GM18873 (cell line): ENCODE measurements around the gene CHRNB1.
"Not testable (repeated sequence)": the region's sequence is repeated elsewhere in the genome, so short reads cannot be mapped to it uniquely, and the experiment has no call there.

Experiments used
- ATAC-seq: cut with Tn5 transposase; IDR thresholded peaks from one replicate; pipeline ENCODE4 v1.9.1; 2021; ENCODE audit warnings: mild to moderate bottlenecking, moderate library complexity, moderate number of reproducible peaks; ENCODE audit not compliant: unreplicated experiment, low FRiP score

Gene CHRNB1

DNA sequence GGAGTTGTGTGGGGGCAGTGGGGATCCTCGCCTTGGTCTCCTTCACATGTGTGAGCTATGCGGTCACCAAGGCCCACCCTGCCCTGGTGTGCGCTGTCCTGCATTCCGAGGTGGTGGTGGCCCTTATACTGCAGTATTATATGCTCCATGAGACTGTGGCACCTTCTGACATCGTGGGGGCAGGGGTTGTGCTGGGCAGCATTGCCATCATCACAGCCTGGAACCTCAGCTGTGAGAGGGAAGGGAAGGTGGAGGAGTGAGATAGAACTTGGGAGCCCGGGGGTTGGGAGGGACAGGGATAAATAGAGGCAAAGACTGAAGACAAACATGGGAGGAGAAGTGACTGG is 37.9 kb downstream of the CHRNB1 start:
- not testable (repeated sequence) for ATAC-seq

DNA sequence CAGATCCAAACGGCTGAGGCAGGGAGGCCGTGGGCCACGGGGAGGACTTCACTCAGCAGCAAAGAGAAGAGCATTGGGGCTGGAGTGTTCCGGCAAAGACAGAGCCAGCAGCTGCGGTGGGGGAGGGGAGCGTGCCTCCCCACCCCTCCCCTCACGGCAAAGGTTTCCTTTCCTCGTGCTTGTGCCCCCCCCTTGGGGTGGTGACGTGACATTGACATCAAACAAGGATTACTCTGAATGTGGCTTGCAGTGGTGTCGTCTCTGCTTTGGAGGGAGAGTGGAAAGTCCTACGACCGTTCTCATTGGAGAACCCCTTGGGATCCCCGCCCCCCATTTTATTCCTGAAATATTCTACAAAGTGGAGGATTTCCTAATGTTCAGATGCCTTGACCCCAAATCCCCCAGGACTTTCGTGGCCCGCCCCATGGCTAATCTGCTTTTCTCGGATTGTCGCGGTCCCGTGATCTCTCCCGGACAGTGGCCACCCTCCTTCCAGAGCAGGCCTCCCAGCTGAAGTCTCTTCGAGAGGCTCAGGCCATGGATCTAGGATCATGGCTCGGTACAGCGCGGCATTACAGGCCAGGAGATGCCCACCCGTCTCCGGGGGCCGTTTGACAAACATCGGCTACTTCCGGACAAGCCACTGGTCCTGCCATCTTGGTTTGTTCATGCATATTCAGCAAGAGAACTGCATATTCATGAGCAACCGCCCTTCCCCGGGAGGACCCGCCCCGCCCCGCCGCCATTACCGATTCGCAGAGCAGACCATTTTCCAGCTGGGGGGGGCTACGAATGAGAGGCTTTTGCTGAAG is 38.6 kb downstream of the CHRNB1 start:
- peak; percentile 16 for ATAC-seq

DNA sequence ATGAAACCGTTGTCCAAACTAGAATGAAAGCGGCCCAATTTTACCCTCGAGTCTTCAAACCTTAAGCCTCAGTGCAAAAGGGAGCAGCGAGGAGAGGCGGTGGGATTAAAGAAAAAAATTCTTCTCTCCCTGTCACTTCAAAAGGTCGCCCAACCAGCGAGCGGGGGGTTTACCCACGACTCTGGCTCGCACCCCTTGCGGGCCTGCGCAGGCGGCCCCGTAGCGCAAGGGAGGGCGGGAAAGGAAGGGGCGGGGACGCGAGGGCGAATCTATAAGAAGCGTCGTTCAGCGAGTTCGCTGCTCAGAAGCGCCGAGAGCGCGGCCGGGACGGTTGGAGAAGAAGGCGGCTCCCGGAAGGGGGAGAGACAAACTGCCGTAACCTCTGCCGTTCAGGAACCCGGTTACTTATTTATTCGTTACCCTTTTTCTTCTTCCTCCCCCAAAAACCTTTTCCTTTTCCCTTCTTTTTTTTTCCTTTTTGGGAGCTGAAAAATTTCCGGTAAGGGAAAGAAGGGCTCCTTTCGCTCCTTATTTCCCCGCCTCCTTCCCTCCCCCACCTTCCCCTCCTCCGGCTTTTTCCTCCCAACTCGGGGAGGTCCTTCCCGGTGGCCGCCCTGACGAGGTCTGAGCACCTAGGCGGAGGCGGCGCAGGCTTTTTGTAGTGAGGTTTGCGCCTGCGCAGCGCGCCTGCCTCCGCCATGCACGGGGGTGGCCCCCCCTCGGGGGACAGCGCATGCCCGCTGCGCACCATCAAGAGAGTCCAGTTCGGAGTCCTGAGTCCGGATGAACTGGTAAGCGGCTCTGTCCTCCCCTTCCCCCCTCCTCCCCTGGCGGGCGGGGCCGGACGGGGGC is 39.4 kb downstream of the CHRNB1 start, which contains the start of gene POLR2A:
Gene POLR2A (plus strand): TSS at position 300 of the 852 bp plus-strand sequence.
- peak; percentile 54 for ATAC-seq

DNA sequence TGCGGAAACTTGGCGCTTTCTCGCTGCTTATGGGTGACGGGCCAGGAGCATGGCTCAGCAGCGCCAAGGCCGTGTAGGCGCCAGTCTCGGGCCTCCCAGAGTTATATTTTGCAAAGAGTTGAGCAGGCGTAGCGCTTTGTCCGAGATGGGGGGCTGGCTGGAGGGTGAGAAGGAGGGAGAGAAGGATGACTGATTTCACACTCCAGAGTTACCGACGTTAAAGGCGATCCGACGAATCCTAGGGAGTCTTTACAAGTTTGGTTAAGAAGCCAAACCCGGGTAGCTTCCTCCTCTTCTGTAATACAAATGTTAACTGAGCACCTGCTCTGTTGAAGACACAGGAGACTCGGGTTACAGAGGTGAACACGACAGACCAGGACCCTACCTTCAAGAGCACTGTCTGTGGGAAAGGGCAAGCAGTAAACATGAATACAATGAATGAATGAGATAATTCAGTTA is 40.1 kb downstream of the CHRNB1 start:
- no peak for ATAC-seq

DNA sequence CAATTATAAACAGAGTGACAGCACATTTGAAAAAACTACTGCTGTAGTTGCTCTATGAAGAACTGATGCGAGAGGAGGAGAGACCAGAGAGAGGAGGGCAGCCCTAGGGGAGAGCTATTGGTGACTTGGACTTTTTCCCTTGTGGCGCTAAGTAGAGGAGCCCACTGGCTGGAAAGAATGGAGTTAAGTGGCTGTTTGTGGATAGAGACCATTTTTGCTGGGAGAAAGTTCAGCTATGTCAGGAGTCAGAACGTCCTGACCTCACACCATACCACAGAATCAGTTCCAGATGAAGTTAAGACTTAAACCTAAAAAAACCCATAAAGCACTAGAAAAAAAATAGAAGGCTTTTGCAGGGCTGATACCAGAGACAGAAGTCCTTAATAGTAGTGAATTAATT is 41.3 kb downstream of the CHRNB1 start:
- ATAC-seq: no peak

DNA sequence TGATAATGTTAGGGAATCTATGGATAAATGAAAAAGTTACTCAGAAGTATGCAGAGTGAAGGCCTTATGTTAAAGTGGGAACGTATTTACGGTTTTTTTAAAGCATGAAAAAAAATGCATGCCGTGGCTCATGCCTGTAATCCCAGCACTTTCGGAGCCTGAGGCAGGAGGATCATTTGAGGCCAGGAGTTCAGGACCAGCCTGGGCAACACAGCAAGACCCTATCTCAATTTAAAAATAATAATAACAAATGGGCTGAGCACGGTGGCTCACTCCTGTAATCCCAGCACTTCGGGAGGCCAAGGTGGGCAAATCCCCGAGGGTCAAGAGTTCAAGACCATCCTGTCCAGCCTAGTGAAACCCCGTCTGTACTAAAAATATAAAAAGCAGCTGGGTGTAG is 45.3 kb downstream of the CHRNB1 start:
- ATAC-seq: no peak

DNA sequence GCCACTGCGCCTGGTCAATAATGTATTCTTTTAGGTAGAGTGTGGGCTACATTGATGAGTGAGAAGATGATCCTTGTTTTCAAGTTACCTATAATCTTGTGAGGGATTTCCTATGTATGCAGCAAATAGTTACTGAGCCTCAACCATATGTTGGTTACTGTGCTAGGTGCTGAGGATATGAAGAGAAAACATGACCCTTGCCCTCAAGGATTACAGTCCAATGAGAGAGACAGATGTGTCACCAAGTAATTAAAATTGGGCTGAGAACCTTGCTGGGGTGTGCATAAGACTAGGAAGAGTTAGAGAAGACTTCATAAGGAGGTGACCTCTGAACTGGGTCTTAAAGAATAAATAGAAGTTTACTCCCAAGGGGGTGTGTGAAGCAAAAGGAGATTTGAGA is 46.7 kb downstream of the CHRNB1 start:
- ATAC-seq: no peak

DNA sequence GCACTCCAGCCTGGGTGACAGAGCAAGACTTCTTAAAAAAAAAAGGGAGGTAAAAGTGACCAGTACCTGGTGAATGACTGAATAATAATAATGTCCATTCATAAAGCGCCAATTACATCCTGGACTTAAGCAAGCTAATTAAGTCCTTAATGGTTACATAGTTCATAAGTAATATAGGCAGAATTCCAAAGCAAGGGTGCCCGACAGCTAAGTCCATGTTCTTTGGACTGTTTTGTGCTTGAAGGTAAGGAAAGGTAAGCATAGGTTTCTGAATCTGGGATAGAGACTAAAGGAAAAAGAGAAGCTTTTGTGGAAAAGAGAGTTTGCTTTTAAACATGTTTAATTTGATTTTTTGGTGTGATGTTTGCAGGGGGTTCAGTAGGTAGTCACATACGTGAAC is 49.1 kb downstream of the CHRNB1 start:
- no peak for ATAC-seq

DNA sequence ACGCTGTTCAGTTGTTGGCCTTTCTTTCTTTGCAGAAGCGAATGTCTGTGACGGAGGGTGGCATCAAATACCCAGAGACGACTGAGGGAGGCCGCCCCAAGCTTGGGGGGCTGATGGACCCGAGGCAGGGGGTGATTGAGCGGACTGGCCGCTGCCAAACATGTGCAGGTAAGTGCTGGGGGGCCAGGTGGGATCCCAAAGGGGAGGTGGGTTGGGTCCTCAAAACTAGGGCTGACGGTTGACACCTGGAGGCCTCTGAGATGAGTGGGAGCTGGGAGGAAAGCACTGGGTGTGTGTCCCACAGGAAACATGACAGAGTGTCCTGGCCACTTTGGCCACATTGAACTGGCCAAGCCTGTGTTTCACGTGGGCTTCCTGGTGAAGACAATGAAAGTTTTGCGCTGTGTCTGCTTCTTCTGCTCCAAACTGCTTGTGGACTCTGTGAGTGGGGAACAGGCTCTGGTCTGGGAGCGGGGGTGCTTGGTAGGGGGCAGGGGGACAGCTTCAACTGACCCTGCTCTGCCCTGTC is 51.1 kb downstream of the CHRNB1 start:
- ATAC-seq: no peak

DNA sequence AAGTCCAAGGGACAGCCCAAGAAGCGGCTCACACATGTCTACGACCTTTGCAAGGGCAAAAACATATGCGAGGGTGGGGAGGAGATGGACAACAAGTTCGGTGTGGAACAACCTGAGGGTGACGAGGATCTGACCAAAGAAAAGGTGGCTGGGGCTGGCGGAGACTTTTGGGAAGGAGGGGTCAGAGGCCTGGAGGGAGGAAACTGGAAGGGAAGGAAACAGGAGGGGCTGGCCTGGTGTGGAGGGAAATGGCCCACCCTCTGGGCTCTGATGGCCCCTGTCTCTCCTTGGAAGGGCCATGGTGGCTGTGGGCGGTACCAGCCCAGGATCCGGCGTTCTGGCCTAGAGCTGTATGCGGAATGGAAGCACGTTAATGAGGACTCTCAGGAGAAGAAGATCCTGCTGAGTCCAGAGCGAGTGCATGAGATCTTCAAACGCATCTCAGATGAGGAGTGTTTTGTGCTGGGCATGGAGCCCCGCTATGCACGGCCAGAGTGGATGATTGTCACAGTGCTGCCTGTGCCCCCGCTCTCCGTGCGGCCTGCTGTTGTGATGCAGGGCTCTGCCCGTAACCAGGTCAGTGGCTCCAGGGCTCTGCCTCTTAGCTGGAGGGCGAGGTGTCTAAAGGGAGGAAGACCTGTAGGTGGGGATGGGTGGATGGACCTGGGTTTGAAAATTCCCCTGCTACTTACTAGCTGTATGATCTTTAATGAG is 51.8 kb downstream of the CHRNB1 start:
- ATAC-seq: no peak

DNA sequence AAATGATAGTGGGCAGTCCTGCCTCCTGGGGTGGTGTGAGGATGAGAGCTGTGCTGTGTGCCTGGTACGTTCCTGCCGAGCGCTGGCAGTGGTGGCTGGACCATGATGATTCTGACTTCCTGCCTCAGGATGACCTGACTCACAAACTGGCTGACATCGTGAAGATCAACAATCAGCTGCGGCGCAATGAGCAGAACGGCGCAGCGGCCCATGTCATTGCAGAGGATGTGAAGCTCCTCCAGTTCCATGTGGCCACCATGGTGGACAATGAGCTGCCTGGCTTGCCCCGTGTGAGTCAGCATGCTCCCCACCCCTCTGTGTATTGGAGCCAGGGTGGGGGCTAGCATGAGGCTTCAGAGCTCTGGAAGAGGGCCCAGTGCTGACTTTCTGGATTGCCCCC is 52.4 kb downstream of the CHRNB1 start:
- no peak for ATAC-seq

DNA sequence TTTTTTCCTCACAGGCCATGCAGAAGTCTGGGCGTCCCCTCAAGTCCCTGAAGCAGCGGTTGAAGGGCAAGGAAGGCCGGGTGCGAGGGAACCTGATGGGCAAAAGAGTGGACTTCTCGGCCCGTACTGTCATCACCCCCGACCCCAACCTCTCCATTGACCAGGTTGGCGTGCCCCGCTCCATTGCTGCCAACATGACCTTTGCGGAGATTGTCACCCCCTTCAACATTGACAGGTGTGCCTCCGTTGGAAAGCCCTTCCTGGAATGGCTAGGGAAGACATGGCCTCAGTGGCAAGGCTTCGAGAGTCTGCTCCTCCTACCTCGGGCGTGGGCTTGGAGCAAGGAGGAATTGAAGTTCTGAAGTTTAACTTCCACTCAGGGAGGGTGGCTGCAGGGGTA is 52.8 kb downstream of the CHRNB1 start:
- ATAC-seq: no peak

DNA sequence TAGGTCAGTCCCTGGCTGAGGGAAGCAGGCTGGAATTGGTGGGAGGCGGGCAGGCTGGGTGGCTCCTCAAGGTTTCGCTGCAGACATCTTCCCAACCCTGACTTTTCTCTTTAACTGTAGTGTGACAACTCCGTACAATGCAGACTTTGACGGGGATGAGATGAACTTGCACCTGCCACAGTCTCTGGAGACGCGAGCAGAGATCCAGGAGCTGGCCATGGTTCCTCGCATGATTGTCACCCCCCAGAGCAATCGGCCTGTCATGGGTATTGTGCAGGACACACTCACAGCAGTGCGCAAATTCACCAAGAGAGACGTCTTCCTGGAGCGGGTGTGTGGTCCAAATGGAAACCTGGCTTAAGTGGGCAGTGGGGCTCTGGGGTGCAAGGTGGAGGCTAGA is 54.3 kb downstream of the CHRNB1 start:
- no peak for ATAC-seq

DNA sequence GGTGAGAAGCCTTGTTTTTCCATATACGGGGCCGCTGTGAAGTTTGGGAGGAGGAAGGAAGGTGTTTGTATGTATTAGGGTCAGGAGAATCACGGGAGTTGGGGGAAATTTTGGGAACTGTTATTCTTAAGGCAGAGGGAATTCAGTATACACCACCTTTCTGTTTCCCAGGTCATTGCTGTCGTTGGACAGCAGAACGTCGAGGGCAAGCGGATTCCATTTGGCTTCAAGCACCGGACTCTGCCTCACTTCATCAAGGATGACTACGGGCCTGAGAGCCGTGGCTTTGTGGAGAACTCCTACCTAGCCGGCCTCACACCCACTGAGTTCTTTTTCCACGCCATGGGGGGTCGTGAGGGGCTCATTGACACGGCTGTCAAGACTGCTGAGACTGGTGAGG is 56.9 kb downstream of the CHRNB1 start:
- no peak for ATAC-seq

DNA sequence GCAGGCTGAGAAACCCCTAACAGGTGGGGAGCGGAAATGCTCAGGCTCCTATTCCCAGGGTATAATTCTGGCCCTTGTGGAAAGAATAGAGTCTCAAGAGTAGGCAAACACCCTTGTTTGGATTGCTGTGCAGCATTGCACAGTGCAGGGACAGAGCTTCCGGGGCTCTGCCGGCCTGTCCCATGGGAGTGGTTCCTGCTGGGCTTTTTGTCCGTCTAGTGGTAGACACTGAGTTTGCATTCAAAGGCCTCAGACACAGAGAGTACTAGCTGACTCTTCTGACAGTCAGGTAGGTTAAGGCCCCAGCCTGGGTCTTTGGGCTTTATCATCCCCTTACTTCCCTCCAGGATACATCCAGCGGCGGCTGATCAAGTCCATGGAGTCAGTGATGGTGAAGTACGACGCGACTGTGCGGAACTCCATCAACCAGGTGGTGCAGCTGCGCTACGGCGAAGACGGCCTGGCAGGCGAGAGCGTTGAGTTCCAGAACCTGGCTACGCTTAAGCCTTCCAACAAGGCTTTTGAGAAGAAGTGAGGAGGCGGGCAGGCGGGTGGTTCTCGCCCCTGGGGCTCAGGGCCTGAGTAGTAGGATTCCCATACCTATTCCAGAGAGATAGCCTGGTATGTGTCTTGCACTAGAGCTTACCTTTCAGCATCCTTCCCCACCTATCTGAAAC is 57.4 kb downstream of the CHRNB1 start:
- ATAC-seq: no peak

DNA sequence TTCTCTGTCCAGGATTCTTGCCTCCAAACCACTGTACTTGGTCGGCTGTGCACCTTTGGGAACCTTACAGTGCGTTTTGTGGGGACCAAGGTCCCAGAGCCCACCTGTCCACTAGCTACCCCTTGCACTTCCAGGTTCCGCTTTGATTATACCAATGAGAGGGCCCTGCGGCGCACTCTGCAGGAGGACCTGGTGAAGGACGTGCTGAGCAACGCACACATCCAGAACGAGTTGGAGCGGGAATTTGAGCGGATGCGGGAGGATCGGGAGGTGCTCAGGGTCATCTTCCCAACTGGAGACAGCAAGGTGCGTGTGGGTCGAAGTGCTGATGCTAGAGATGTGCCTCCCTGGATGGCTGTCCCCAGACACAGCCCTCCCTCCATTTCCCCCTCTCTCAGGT is 58.1 kb downstream of the CHRNB1 start:
- ATAC-seq: no peak

DNA sequence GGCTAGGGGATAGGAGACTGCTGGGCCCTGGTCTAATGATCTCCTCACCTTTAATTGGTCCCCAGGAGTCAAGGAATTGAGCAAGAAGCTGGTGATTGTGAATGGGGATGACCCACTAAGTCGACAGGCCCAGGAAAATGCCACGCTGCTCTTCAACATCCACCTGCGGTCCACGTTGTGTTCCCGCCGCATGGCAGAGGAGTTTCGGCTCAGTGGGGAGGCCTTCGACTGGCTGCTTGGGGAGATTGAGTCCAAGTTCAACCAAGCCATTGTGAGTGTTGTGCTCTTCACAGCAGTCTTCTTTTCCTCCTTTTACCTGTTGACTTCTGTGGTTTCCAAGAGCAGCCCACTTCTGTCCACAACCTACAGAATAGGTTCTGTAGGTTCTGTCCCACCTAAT is 58.7 kb downstream of the CHRNB1 start:
- ATAC-seq: no peak
